HEK293 (cell line): ENCODE results near the gene KRT76.

Source experiments
- CTCF ChIA-PET: fragments of 350-600 bp; formaldehyde crosslinking; extraction: SDS; loops from one replicate; lab custom pipeline; 2021; ENCODE audit warnings: antibody characterized with exemption; lab: Yijun Ruan, JAX
- POLR2A ChIA-PET: fragments of 300-600 bp; formaldehyde crosslinking; extraction: SDS; loops from one replicate; lab custom pipeline; 2020; ENCODE audit warnings: antibody characterized with exemption, inconsistent platforms; lab: Yijun Ruan, JAX
- H3K27ac ChIP-seq: fragments of 200-500 bp; sonication (Bioruptor generic); 2 replicates; pipeline ENCODE4 v1.5.1; 2014; ENCODE audit warnings: low read depth, low read length, control low read depth, inconsistent platforms; ENCODE audit errors: extremely low read depth
- H3K36me3 ChIP-seq, 2 experiments: fragments of 200-500 bp in 1 of 2; sonication (Bioruptor generic) in 1 of 2; 1 replicate in 1 of 2; 2 replicates in 1 of 2; pipeline ENCODE4 v1.5.1; 2014 to 2017; ENCODE audit warnings: inconsistent platforms in 2 of 2, low read length in 2 of 2; ENCODE audit not compliant: control insufficient read depth in 2 of 2, insufficient read depth in 1 of 2
- H3K4me1 ChIP-seq: fragments of 200-500 bp; sonication (Bioruptor generic); 2 replicates; pipeline ENCODE4 v1.5.1; 2014; ENCODE audit warnings: mild to moderate bottlenecking, low read length, inconsistent platforms; ENCODE audit not compliant: control insufficient read depth, insufficient read depth
- H3K4me3 ChIP-seq: 2 replicates; pipeline ENCODE4 v1.5.1; 2011; ENCODE audit warnings: low read depth, mild to moderate bottlenecking, control low read depth, low read length, moderate library complexity
- H3K9me3 ChIP-seq: fragments of 200-500 bp; sonication (Bioruptor generic); 2 replicates; pipeline ENCODE4 v1.5.1; 2014; ENCODE audit warnings: low read depth, low read length, inconsistent platforms; ENCODE audit not compliant: control insufficient read depth, insufficient read depth
- ATF2 ChIP-seq: fragments of 450-650 bp; formaldehyde crosslinking; IDR thresholded peaks from 2 replicates; pipeline ENCODE4 v1.5.1; 2016; ENCODE audit warnings: missing biosample characterization, missing genetic modification characterization, low read depth
- PRDM10 ChIP-seq: fragments of 450-650 bp; formaldehyde crosslinking; IDR thresholded peaks from 2 replicates; pipeline ENCODE4 v1.5.1; 2016; ENCODE audit warnings: missing biosample characterization, missing genetic modification characterization
- REST ChIP-seq: fragments of 450-650 bp; formaldehyde crosslinking; IDR thresholded peaks from 2 replicates; pipeline ENCODE4 v1.5.1; 2016; ENCODE audit warnings: missing biosample characterization, missing genetic modification characterization
- WT1 ChIP-seq: fragments of 450-650 bp; formaldehyde crosslinking; IDR thresholded peaks from 2 replicates; pipeline ENCODE4 v1.5.1; 2016; ENCODE audit warnings: missing biosample characterization, missing genetic modification characterization
- ZBTB10 ChIP-seq: fragments of 450-650 bp; formaldehyde crosslinking; IDR thresholded peaks from 2 replicates; pipeline ENCODE4 v1.5.1; 2016; ENCODE audit warnings: missing biosample characterization, missing genetic modification characterization
- ZBTB21 ChIP-seq: fragments of 450-650 bp; formaldehyde crosslinking; IDR thresholded peaks from 2 replicates; pipeline ENCODE4 v1.5.1; 2017; ENCODE audit warnings: missing biosample characterization, missing genetic modification characterization
- ZFHX2 ChIP-seq: fragments of 450-650 bp; formaldehyde crosslinking; conservative IDR thresholded peaks from 2 replicates; pipeline ENCODE4 v1.5.1; 2016; ENCODE audit warnings: missing biosample characterization, missing genetic modification characterization
- ZFP41 ChIP-seq: fragments of 450-650 bp; formaldehyde crosslinking; IDR thresholded peaks from 2 replicates; pipeline ENCODE4 v1.5.1; 2016; ENCODE audit warnings: missing biosample characterization, missing genetic modification characterization, borderline replicate concordance
- ZNF112 ChIP-seq: fragments of 450-650 bp; formaldehyde crosslinking; IDR thresholded peaks from 2 replicates; pipeline ENCODE4 v1.5.0; 2017; ENCODE audit warnings: missing biosample characterization, missing genetic modification characterization
- ZNF221 ChIP-seq: fragments of 450-650 bp; formaldehyde crosslinking; IDR thresholded peaks from 2 replicates; pipeline ENCODE4 v1.5.1; 2017; ENCODE audit warnings: missing biosample characterization, missing genetic modification characterization, borderline replicate concordance
- ZNF23 ChIP-seq: fragments of 450-650 bp; formaldehyde crosslinking; IDR thresholded peaks from 2 replicates; pipeline ENCODE4 v1.5.1; 2016; ENCODE audit warnings: missing biosample characterization, missing genetic modification characterization, borderline replicate concordance
- ZNF302 ChIP-seq: fragments of 450-650 bp; formaldehyde crosslinking; IDR thresholded peaks from 2 replicates; pipeline ENCODE4 v1.5.1; 2016; ENCODE audit warnings: missing biosample characterization, missing genetic modification characterization, low read depth
- ZNF341 ChIP-seq: fragments of 450-650 bp; formaldehyde crosslinking; IDR thresholded peaks from 2 replicates; pipeline ENCODE4; 2016; ENCODE audit warnings: low read depth, missing biosample characterization, missing genetic modification characterization
- ZNF391 ChIP-seq: fragments of 450-650 bp; formaldehyde crosslinking; IDR thresholded peaks from 2 replicates; pipeline ENCODE4 v1.5.1; 2016; ENCODE audit warnings: low read depth, missing biosample characterization, missing genetic modification characterization, borderline replicate concordance
- ZNF404 ChIP-seq: fragments of 450-650 bp; formaldehyde crosslinking; IDR thresholded peaks from 2 replicates; pipeline ENCODE4 v1.5.1; 2017; ENCODE audit warnings: missing biosample characterization, missing genetic modification characterization
- ZNF449 ChIP-seq: fragments of 450-650 bp; formaldehyde crosslinking; IDR thresholded peaks from 2 replicates; pipeline ENCODE4 v1.5.1; 2017; ENCODE audit warnings: missing biosample characterization, mild to moderate bottlenecking, missing genetic modification characterization, moderate library complexity
- ZNF549 ChIP-seq: fragments of 450-650 bp; IDR thresholded peaks from 2 replicates; pipeline ENCODE4 v1.5.1; 2018; ENCODE audit warnings: missing biosample characterization, missing genetic modification characterization, mild to moderate bottlenecking, inconsistent platforms, moderate library complexity
- ZNF560 ChIP-seq: fragments of 450-650 bp; formaldehyde crosslinking; IDR thresholded peaks from 2 replicates; pipeline ENCODE4 v1.5.1; 2017; ENCODE audit warnings: missing biosample characterization, missing genetic modification characterization, borderline replicate concordance
- ZNF621 ChIP-seq: fragments of 450-650 bp; formaldehyde crosslinking; IDR thresholded peaks from 2 replicates; pipeline ENCODE4 v1.5.1; 2017; ENCODE audit warnings: missing biosample characterization, missing genetic modification characterization
- ZNF629 ChIP-seq: fragments of 450-650 bp; formaldehyde crosslinking; IDR thresholded peaks from 2 replicates; pipeline ENCODE4 v1.5.1; 2017; ENCODE audit warnings: missing biosample characterization, missing genetic modification characterization
- ZSCAN30 ChIP-seq: fragments of 450-650 bp; IDR thresholded peaks from 2 replicates; pipeline ENCODE4 v1.5.1; 2018; ENCODE audit warnings: missing biosample characterization, mild to moderate bottlenecking, missing genetic modification characterization, moderate library complexity

KRT76 gene

GRCh38 chr12:52783563-52784316 lies 6.6 kb upstream of the KRT76 start:
- Histone ChIP-seq H3K4me3 (no peak overlapping the region), H3K36me3 (no peaks in the 10 kb centered on the region), H3K4me1 (no peaks in the 10 kb centered on the region; the same call in 1 of the 2 replicates), H3K9me3 (no peaks in the 10 kb centered on the region), H3K27ac (no peak overlapping the region)
- ChIA-PET CTCF (no interaction called here), POLR2A (no interaction called here)
- TF ChIP-seq ZNF560 (tag by site-specific recombination) (no peak), ZSCAN30 (tag by site-specific recombination) (no peak), REST (tag by site-specific recombination) (no peak), ZNF302 (tag by site-specific recombination) (no peak), ZNF23 (tag by site-specific recombination) (no peak), ZNF449 (tag by site-specific recombination) (no peak), ZNF341 (tag by site-specific recombination) (no peak), WT1 (tag by site-specific recombination) (no peak), ZFHX2 (tag by site-specific recombination) (no peak), ZBTB21 (tag by site-specific recombination) (no peak)

- Histone ChIP-seq H3K4me3 (no peak overlapping the region), H3K4me1 (no peaks in the 10 kb centered on the region), H3K9me3 (no peaks in the 10 kb centered on the region), H3K36me3 (no peaks in the 10 kb centered on the region), H3K27ac (no peak overlapping the region)
- POLR2A ChIA-PET, result interaction anchor here (0.6 kb wide), 1 partner anchor 1767 kb away, joined by 3 read pairs; no protein-coding TSS in a partner anchor
- CTCF ChIA-PET, result no interaction called here
- no peak for TF ChIP-seq ZNF112 (tag by site-specific recombination)
- no peak for TF ChIP-seq ATF2 (tag by site-specific recombination)
- TF ChIP-seq ZNF391 (tag by site-specific recombination), result no peak
- no peak for TF ChIP-seq ZNF621 (tag by site-specific recombination)
- no peak for TF ChIP-seq ZNF404 (tag by site-specific recombination)
- no peak for TF ChIP-seq PRDM10 (tag by site-specific recombination)
- no peak for TF ChIP-seq ZBTB10 (tag by site-specific recombination)
- no peak for TF ChIP-seq ZNF549 (tag by site-specific recombination)
- no peak for TF ChIP-seq ZNF629 (tag by site-specific recombination)
- no peak for TF ChIP-seq ZFP41
- TF ChIP-seq ZNF221, result no peak
Measured at GRCh38 chr12:52782502-52782901, 5.4 kb upstream of the KRT76 start.
